Fibroblast of the aortic adventitia (primary cell): ENCODE measurements around the gene DCLRE1B. TPM values are rescaled to one million over a fixed set of nuclear protein-coding genes. Genes with fewer than 3 reads are reported as not detected.

Source experiments
- DNase-seq: peaks from one replicate; pipeline ENCODE4 v3.0.0-alpha.2; 2010; ENCODE audit warnings: low read depth
- H3K4me3 ChIP-seq: 2 replicates; pipeline ENCODE4 v1.5.1; 2011; ENCODE audit warnings: low read depth, mild to moderate bottlenecking, control low read depth, low read length, moderate library complexity
- CTCF ChIP-seq: IDR thresholded peaks from 2 replicates; pipeline ENCODE4 v1.5.1; 2011; ENCODE audit warnings: mild to moderate bottlenecking, low read length, control low read depth, inconsistent platforms; ENCODE audit not compliant: insufficient read depth
- total RNA-seq: library from RNA; depleted of rRNA; stranded (reverse); fragments of >200 nt; gene quantifications from 2 replicates; pipeline ENCODE4 v1.2.3, GENCODE V29; 2012; ENCODE audit warnings: low replicate concordance

Gene DCLRE1B
- total RNA-seq: 2.5 and 14.1 TPM in 2 replicates

- peak; percentile 70 for TF ChIP-seq CTCF
- peak within 1 kb of the TSS; percentile 97 for H3K4me3 ChIP-seq
- peak; percentile 100 for DNase-seq
These were observed at the start of gene DCLRE1B, which contains the start of gene AP4B1 for GRCh38 chr1:113904674-113905434. Gene DCLRE1B (plus strand): TSS chr1:113905326. CDS start chr1:113905587, 261 bp downstream. Gene AP4B1 (minus strand): TSS chr1:113904799. CDS start chr1:113904717, 82 bp downstream.

- no peak for TF ChIP-seq CTCF
- no peak for DNase-seq
- no peak overlapping the region for H3K4me3 ChIP-seq
These were observed 49.3 kb upstream of the DCLRE1B start for GRCh38 chr1:113855630-113856400.

GRCh38 chr1:113856401-113856790 lies 48.7 kb upstream of the DCLRE1B start:
- DNase-seq: no peak
- no peak for TF ChIP-seq CTCF
- H3K4me3 ChIP-seq: no peak overlapping the region

GRCh38 chr1:113857776-113858175 lies 47.4 kb upstream of the DCLRE1B start:
- DNase-seq: no peak
- H3K4me3 ChIP-seq: no peak overlapping the region
- no peak for TF ChIP-seq CTCF

DNA sequence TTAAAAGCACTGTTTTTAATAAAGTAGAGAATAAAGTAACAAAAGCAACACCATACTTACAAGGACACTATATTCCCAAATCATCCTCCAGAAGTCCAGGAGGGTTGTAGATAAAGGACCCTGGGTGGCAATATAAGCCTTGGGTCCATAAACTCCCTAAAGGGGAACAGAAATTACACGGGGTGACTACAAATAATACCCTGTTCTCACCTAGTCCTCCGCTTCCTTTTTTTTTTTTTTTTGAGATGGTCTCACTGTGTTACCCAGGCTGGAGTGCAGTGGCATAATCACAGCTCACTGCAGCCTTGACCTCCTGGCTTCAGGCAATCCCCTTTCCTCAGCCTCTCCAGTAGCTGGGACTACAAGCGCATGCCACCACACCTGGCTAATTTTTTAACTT lies 46.7 kb upstream of the DCLRE1B start:
- H3K4me3 ChIP-seq: no peak overlapping the region
- no peak for TF ChIP-seq CTCF
- no peak for DNase-seq

GRCh38 chr1:113858982-113859381 lies 46.1 kb upstream of the DCLRE1B start:
- no peak for DNase-seq
- TF ChIP-seq CTCF: no peak
- H3K4me3 ChIP-seq: no peak overlapping the region
